IMR-90 (cell line): ENCODE results near the gene RMND5B.

ENCODE experiments used
- CTCF ChIP-seq: conservative IDR thresholded peaks from 2 replicates; pipeline ENCODE4 v1.5.1; 2012; ENCODE audit warnings: mild to moderate bottlenecking, low read depth, low read length, improper control_type of control experiment
- RCOR1 ChIP-seq: IDR thresholded peaks from 2 replicates; pipeline ENCODE4 v1.6.1; 2012; ENCODE audit warnings: mild to moderate bottlenecking, low read length, improper control_type of control experiment; ENCODE audit not compliant: insufficient replicate concordance
- SMC3 ChIP-seq: fragments of 150-350 bp; IDR thresholded peaks from 2 replicates; pipeline ENCODE4 v1.6.1; 2016; ENCODE audit warnings: low read depth, mild to moderate bottlenecking, antibody characterized with exemption, low read length, moderate library complexity

GRCh38 chr5:178106086-178106485 is 24.7 kb upstream of the RMND5B start:
- TF ChIP-seq CTCF, result no peak
- TF ChIP-seq SMC3, result no peak
- TF ChIP-seq RCOR1, result no peak
